GDM1 (cell line): Measurements from ENCODE around the gene KCTD12.
"Not testable (repeated sequence)": the region's sequence is repeated elsewhere in the genome, so short reads cannot be mapped to it uniquely, and the experiment has no call there.

Experiments
- DNase-seq: peaks from one replicate; lab custom pipeline; 2025; lab: John Stamatoyannopoulos, UW

Gene KCTD12

GRCh38 chr13:76886292-76887075 is at the start of gene KCTD12:
Gene KCTD12, minus strand, starts transcription at chr13:76886405. Its CDS starts 257 bp downstream, at chr13:76886148.
- peak; percentile 86 for DNase-seq

GRCh38 chr13:76934671-76935070 is 48.5 kb upstream of the KCTD12 start:
- no peak for DNase-seq

- no peak for DNase-seq
Observed at GRCh38 chr13:76932076-76932475, 45.9 kb upstream of the KCTD12 start.

- no peak for DNase-seq
Observed at GRCh38 chr13:76929851-76930374, 43.7 kb upstream of the KCTD12 start.

- DNase-seq, result no peak
Observed at GRCh38 chr13:76929320-76929719, 43.1 kb upstream of the KCTD12 start.

GRCh38 chr13:76928456-76928855 is 42.3 kb upstream of the KCTD12 start:
- no peak for DNase-seq

GRCh38 chr13:76927955-76928354 is 41.8 kb upstream of the KCTD12 start:
- no peak for DNase-seq

- no peak for DNase-seq
Observed at GRCh38 chr13:76925115-76925514, 38.9 kb upstream of the KCTD12 start.

- DNase-seq, result no peak
Observed at GRCh38 chr13:76921516-76921915, 35.3 kb upstream of the KCTD12 start.

GRCh38 chr13:76917755-76918481 is 31.7 kb upstream of the KCTD12 start:
- DNase-seq, result not testable (repeated sequence)

GRCh38 chr13:76917095-76917494 is 30.9 kb upstream of the KCTD12 start:
- no peak for DNase-seq

- DNase-seq, result no peak
Observed at GRCh38 chr13:76913898-76914297, 27.7 kb upstream of the KCTD12 start.

- no peak for DNase-seq
Observed at GRCh38 chr13:76912476-76912875, 26.3 kb upstream of the KCTD12 start.

GRCh38 chr13:76904507-76904906 is 18.3 kb upstream of the KCTD12 start:
- DNase-seq, result no peak

- DNase-seq, result peak; percentile 77
Observed at GRCh38 chr13:76903544-76904162, 17.4 kb upstream of the KCTD12 start.

GRCh38 chr13:76899066-76899465 is 12.9 kb upstream of the KCTD12 start:
- not testable (repeated sequence) for DNase-seq

GRCh38 chr13:76897171-76897570 is 11.0 kb upstream of the KCTD12 start:
- DNase-seq, result not testable (repeated sequence)

- DNase-seq, result peak; percentile 77
Observed at GRCh38 chr13:76894401-76895110, 8.4 kb upstream of the KCTD12 start.

GRCh38 chr13:76892488-76892887 is 6.3 kb upstream of the KCTD12 start:
- no peak for DNase-seq

- DNase-seq, result no peak
Observed at GRCh38 chr13:76890021-76890420, 3.8 kb upstream of the KCTD12 start.

GRCh38 chr13:76889254-76889653 is 3.0 kb upstream of the KCTD12 start:
- DNase-seq, result no peak

GRCh38 chr13:76888421-76888820 is 2.2 kb upstream of the KCTD12 start:
- DNase-seq, result no peak
